Ishikawa (cell line): Measurements from ENCODE around the gene DLG3.

Experiments used
- CEBPB ChIP-seq: IDR thresholded peaks from 2 replicates; pipeline ENCODE4 v1.6.1; 2012
- CREB1 ChIP-seq: IDR thresholded peaks from 2 replicates; pipeline ENCODE4 v1.6.1; 2012; ENCODE audit warnings: low read depth
- EGR1 ChIP-seq: IDR thresholded peaks from 2 replicates; pipeline ENCODE4 v1.6.1; 2012
- EP300 ChIP-seq: IDR thresholded peaks from 2 replicates; pipeline ENCODE4 v1.6.1; 2012; ENCODE audit warnings: borderline replicate concordance
- FOXM1 ChIP-seq: IDR thresholded peaks from 2 replicates; pipeline ENCODE4 v1.6.1; 2012; ENCODE audit warnings: low read depth, borderline replicate concordance
- NFIC ChIP-seq: IDR thresholded peaks from 2 replicates; pipeline ENCODE4 v1.6.1; 2012
- RAD21 ChIP-seq: IDR thresholded peaks from 2 replicates; pipeline ENCODE4 v1.6.1; 2012; ENCODE audit warnings: low read depth
- TAF1 ChIP-seq: IDR thresholded peaks from 2 replicates; pipeline ENCODE4 v1.6.1; 2012; ENCODE audit warnings: low read depth, mild to moderate bottlenecking
- TCF12 ChIP-seq: IDR thresholded peaks from 2 replicates; pipeline ENCODE4 v1.6.1; 2012; ENCODE audit warnings: low read depth
- TEAD4 ChIP-seq: IDR thresholded peaks from 2 replicates; pipeline ENCODE4 v1.6.1; 2012
- YY1 ChIP-seq: IDR thresholded peaks from 2 replicates; pipeline ENCODE4 v1.6.1; 2012; ENCODE audit warnings: low read depth
- ZBTB7A ChIP-seq: IDR thresholded peaks from 2 replicates; pipeline ENCODE4 v1.6.1; 2012; ENCODE audit warnings: low read depth
- TF ChIP-seq, protein P1 (sequence below): IDR thresholded peaks from 2 replicates; pipeline ENCODE4 v1.6.1; 2012
- TF ChIP-seq, protein P2 (sequence below): IDR thresholded peaks from 2 replicates; pipeline ENCODE4 v1.6.1; 2012; ENCODE audit warnings: low read depth, mild to moderate bottlenecking
- TF ChIP-seq, protein P3 (sequence below): IDR thresholded peaks from 2 replicates; pipeline ENCODE4 v1.6.1; 2012

The DLG3 gene

DNA sequence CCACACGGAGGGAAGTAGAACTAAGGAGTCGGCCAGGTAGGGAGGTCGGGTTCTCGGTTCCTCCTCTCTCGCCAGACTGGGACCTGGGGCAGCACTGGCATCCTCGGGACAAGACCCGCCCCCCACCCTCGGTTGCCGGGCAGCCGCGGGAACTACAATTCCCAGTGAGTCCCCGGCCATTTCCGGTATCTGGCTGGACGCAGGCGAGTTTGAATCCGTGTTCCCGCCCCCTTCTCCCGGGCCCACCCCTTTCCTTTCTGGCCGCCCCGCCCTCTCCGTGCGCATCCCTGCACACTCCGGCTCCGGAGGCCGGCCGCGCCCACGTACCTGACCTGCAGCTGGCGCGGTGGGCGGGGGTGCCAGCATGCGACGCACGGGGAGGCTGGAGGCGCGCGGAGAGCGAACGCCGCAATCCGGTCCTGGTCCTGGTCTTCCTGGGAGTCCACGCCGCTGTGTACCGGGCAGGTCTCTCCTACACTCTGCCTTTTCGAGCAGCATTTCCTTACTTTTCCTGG lies 10.2 kb upstream of the DLG3 start:
- TF ChIP-seq EGR1, result peak; percentile 33; the same call in 1 of the 2 replicates
- TF ChIP-seq ZBTB7A, result no peak
- TF ChIP-seq, protein P1, sequence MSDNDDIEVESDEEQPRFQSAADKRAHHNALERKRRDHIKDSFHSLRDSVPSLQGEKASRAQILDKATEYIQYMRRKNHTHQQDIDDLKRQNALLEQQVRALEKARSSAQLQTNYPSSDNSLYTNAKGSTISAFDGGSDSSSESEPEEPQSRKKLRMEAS, result peak; percentile 44; the same call in 1 of the 2 replicates
- TF ChIP-seq TAF1, result no peak
- 0 out of 2 replicates have a peak, but pooled peaks have one; percentile 7 for TF ChIP-seq TCF12

DNA sequence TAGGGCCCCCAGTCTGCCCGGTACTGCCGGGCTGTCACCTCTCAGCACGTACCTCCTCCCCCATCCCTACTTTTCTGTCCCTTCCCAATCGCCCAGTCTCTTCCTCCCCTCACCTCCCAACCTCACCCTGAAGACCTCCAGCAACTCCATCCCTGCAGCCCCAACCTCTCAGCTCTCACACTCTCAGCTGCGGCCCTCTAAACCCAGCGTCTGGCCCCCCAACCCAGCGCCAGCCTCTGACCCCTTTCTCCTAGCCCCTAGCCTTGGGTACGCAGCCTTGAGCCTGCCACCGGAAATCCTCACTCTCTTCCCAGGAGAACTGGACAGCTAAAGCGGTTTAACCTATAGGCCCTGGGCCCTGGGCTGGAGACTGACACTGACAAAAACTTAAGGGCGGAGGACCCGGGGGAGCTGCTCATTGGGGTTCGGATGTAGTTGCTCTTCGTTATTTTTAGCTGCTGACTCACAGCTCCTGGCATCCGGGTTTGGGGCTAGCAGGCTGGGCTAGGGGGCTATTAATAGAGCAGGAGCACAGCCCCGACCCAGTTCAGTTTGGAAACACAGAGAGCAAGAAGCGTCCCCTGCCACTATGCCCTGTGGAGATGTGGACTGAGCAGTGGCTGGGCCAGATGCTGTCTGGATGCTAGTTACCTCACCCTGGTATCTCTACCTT lies 9.6 kb upstream of the DLG3 start:
- TF ChIP-seq TEAD4, result no peak
- TF ChIP-seq CREB1, result no peak
- TF ChIP-seq CEBPB, result no peak
- TF ChIP-seq ZBTB7A, result no peak
- TF ChIP-seq, protein P1, result no peak
- no peak for TF ChIP-seq NFIC
- TF ChIP-seq RAD21, result no peak
- no peak for TF ChIP-seq TCF12
- no peak for TF ChIP-seq FOXM1
- no peak for TF ChIP-seq TAF1
- TF ChIP-seq, protein P2, sequence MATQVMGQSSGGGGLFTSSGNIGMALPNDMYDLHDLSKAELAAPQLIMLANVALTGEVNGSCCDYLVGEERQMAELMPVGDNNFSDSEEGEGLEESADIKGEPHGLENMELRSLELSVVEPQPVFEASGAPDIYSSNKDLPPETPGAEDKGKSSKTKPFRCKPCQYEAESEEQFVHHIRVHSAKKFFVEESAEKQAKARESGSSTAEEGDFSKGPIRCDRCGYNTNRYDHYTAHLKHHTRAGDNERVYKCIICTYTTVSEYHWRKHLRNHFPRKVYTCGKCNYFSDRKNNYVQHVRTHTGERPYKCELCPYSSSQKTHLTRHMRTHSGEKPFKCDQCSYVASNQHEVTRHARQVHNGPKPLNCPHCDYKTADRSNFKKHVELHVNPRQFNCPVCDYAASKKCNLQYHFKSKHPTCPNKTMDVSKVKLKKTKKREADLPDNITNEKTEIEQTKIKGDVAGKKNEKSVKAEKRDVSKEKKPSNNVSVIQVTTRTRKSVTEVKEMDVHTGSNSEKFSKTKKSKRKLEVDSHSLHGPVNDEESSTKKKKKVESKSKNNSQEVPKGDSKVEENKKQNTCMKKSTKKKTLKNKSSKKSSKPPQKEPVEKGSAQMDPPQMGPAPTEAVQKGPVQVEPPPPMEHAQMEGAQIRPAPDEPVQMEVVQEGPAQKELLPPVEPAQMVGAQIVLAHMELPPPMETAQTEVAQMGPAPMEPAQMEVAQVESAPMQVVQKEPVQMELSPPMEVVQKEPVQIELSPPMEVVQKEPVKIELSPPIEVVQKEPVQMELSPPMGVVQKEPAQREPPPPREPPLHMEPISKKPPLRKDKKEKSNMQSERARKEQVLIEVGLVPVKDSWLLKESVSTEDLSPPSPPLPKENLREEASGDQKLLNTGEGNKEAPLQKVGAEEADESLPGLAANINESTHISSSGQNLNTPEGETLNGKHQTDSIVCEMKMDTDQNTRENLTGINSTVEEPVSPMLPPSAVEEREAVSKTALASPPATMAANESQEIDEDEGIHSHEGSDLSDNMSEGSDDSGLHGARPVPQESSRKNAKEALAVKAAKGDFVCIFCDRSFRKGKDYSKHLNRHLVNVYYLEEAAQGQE, result no peak
- TF ChIP-seq EP300, result no peak

DNA sequence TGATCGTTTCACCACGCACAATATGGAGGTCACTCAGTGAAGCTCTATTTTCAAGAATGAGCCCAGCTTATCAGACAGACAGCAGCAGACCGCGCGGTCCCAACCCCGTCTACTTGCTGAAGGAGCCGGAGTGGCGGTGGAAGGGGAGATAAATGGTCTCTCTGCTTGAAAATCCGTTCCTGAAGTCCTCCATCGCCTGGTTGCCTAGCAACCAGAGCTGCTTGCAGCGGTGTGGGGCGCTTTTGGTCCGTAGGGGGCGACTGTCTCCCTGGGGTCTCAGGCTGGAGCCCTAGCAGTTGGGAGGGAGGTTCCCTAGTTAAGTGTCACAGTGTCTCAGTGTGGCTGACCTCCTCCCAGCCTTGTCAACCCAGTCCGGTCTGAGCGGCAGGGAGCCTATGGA lies 8.3 kb upstream of the DLG3 start:
- TF ChIP-seq RAD21 (no peak), YY1 (no peak), TCF12 (no peak), FOXM1 (no peak)

DNA sequence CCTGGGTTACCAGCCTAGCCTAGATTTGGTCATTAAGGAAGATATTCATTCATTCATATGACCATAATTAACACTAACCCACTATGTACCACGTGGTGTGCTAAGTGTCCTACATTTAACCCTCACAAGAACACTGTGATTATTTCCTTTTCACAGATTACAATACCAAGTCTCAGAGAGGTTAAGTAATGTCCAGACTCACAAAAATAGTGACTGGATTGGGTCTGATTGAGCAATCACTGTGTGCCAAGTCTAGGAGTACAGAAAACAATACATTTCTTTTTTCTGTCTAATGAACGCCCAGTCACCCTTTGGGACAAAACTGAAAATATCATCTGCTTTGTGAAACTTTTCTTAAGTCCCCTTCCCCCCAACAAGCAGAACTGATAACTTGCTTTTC lies 7.6 kb upstream of the DLG3 start:
- TF ChIP-seq, protein P3, sequence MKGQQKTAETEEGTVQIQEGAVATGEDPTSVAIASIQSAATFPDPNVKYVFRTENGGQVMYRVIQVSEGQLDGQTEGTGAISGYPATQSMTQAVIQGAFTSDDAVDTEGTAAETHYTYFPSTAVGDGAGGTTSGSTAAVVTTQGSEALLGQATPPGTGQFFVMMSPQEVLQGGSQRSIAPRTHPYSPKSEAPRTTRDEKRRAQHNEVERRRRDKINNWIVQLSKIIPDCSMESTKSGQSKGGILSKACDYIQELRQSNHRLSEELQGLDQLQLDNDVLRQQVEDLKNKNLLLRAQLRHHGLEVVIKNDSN, result no peak
- no peak for TF ChIP-seq TAF1
- no peak for TF ChIP-seq CEBPB
- TF ChIP-seq, protein P2, result no peak
- no peak for TF ChIP-seq YY1
- no peak for TF ChIP-seq EP300
- TF ChIP-seq EGR1, result no peak
- TF ChIP-seq FOXM1, result no peak

DNA sequence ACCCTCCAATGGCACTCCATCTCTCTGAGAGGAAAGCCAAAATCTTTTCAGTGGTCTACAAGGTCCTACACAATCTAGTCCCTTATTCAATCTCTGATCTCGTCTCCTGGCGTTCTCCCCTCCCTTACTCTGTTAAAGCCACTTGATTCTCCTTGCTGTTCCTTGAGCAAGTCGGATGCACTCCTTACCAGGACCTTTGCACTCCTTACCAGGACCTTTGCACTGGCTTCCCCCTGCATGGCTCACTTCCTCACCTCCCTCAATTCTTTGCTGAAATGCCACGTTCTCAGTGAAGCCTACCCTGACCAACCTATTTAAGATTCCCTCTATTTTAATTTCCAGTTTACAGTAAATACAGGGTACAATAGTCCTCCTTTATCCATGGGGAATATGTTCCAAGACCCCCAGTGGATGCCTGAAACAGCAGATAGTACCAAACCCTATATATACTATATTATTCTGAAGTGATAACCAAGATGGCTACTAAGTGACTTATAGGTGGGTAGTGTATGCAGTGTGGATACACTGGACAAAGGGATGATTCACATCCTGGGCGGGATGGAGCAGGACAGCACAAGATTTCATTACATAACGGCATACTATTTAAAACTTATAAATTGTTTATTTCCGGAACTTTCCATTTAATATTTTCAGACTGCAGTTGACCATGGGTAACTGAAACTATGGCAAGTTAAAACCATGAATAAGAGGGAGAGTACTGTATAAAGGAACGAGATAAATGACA lies 6.5 kb upstream of the DLG3 start:
- TF ChIP-seq RAD21, result no peak
- no peak for TF ChIP-seq EGR1
- no peak for TF ChIP-seq TCF12

DNA sequence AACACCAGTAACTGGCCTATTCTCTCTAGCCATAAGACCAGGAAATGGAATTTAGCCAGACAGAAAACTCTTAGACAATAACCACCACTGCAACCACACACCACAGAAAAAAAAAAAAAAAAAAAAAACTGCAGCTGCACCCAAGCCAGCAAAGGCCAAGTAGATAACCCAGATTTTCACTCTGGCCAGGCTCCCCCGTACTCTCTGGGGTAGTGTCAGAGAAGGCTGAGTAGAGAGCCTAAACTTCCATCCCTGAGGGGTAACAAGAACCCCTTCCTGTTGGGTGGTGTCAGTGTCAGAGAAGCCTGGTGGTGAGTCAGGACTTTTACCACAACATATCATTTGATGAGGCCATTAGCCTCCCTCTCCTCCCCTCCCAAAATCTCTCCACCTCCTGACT lies 5.6 kb upstream of the DLG3 start:
- TF ChIP-seq TAF1, result no peak
- TF ChIP-seq EGR1, result no peak
- no peak for TF ChIP-seq CREB1
- no peak for TF ChIP-seq RAD21
- TF ChIP-seq ZBTB7A, result no peak
- TF ChIP-seq YY1, result no peak
- TF ChIP-seq, protein P3, result no peak
- TF ChIP-seq EP300, result no peak
- no peak for TF ChIP-seq TEAD4
- TF ChIP-seq FOXM1, result no peak
- no peak for TF ChIP-seq CEBPB
- TF ChIP-seq, protein P2, result no peak
- TF ChIP-seq TCF12, result no peak
